Nephron progenitor cell (in vitro differentiated cells): ENCODE measurements around the gene SORCS2.

Experiments used
- DNase-seq: peaks from one replicate; pipeline ENCODE4 v3.0.0; 2021
- H3K27ac Mint-ChIP-seq: 2 replicates; pipeline ENCODE4 v1.8.0; 2021; ENCODE audit warnings: mild to moderate bottlenecking, moderate library complexity, mixed read lengths
- H3K27me3 Mint-ChIP-seq: 2 replicates; pipeline ENCODE4 v1.8.0; 2021; ENCODE audit warnings: mild to moderate bottlenecking, low read depth, mixed read lengths; ENCODE audit not compliant: poor library complexity
- H3K36me3 Mint-ChIP-seq: 2 replicates; pipeline ENCODE4 v1.8.0; 2021; ENCODE audit warnings: low read depth, mixed read lengths
- H3K4me1 Mint-ChIP-seq: 2 replicates; pipeline ENCODE4 v1.8.0; 2021; ENCODE audit warnings: mixed read lengths
- H3K4me3 Mint-ChIP-seq: 2 replicates; pipeline ENCODE4 v1.8.0; 2021; ENCODE audit warnings: mild to moderate bottlenecking, moderate library complexity, mixed read lengths
- H3K9me3 Mint-ChIP-seq: 2 replicates; pipeline ENCODE4 v1.8.0; 2021; ENCODE audit warnings: mild to moderate bottlenecking, moderate library complexity, mixed read lengths
- TF ChIP-seq, protein P1 (sequence below): fragments of 200-600 bp; sonication (generic); IDR thresholded peaks from 2 replicates; pipeline ENCODE4 v1.5.0; 2021; ENCODE audit warnings: antibody characterized with exemption

SORCS2 gene

DNA sequence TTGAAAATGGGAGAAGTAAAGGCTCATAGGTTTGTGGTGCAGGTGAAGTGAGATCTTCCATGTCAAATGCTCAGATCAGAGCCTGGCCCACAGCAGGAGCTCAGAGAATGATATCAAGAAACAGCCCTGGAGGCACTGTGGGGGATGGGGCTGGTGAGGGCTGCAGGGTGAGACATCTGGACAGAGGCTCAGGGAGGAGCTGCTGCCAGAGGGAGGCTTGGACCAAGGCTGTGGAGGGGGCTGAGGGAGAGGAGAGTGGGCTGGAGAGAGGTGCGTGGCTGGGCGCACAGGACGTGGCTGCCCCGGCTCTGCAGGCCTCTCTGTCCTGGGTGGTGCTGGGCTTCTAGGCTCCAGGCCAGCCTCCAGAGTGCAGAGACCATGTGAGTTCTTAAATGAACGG is 5.6 kb downstream of the SORCS2 start:
- TF ChIP-seq, protein P1, sequence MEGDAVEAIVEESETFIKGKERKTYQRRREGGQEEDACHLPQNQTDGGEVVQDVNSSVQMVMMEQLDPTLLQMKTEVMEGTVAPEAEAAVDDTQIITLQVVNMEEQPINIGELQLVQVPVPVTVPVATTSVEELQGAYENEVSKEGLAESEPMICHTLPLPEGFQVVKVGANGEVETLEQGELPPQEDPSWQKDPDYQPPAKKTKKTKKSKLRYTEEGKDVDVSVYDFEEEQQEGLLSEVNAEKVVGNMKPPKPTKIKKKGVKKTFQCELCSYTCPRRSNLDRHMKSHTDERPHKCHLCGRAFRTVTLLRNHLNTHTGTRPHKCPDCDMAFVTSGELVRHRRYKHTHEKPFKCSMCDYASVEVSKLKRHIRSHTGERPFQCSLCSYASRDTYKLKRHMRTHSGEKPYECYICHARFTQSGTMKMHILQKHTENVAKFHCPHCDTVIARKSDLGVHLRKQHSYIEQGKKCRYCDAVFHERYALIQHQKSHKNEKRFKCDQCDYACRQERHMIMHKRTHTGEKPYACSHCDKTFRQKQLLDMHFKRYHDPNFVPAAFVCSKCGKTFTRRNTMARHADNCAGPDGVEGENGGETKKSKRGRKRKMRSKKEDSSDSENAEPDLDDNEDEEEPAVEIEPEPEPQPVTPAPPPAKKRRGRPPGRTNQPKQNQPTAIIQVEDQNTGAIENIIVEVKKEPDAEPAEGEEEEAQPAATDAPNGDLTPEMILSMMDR: no peak
- Mint-ChIP-seq H3K27me3 (peaks cover 19% of the 10 kb centered on the region), H3K4me1 (peaks cover 86% of the 10 kb centered on the region), H3K9me3 (no peaks in the 10 kb centered on the region), H3K27ac (no peak overlapping the region), H3K36me3 (no peaks in the 10 kb centered on the region), H3K4me3 (no peak overlapping the region)
- no peak for DNase-seq

DNA sequence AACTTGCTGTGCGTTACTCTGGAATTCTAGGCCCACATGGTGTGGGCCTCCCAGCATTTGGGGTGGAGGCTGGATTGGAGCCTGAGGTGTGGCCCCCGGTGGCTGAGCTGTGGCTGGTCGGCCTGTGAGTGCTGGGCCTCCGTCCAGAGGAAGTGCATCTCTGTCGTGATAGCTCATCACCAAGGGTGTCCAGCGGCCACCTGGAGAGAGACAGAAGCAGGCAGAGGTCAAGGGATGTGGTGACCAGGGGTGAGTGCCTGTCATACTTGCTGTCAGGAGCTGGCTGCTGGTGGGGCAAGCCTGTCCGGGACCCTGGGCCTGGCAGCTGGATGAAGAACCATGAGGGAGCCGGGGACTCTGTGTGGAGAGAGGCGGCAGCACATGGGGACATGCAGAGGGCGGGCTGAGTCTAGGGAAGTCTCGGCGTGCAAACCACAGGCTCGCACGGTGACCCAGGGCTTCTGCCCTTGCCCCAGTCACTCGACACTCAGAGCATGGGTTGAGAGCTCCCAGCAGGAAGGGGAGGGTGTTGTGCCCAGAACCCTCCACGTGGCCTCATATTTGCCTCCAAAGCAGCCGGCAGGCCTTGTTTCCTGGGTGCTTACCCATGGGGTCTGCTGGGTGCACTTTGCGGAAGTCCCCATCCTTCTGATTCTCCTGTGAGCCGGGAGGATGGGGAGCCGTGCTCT is 6.2 kb downstream of the SORCS2 start:
- peaks cover 14% of the 10 kb centered on the region for H3K27me3 Mint-ChIP-seq
- no peaks in the 10 kb centered on the region for H3K9me3 Mint-ChIP-seq
- DNase-seq: no peak
- no peak overlapping the region for H3K27ac Mint-ChIP-seq
- no peaks in the 10 kb centered on the region for H3K36me3 Mint-ChIP-seq
- no peak overlapping the region for H3K4me3 Mint-ChIP-seq
- peaks cover 86% of the 10 kb centered on the region for H3K4me1 Mint-ChIP-seq
- TF ChIP-seq, protein P1: no peak

DNA sequence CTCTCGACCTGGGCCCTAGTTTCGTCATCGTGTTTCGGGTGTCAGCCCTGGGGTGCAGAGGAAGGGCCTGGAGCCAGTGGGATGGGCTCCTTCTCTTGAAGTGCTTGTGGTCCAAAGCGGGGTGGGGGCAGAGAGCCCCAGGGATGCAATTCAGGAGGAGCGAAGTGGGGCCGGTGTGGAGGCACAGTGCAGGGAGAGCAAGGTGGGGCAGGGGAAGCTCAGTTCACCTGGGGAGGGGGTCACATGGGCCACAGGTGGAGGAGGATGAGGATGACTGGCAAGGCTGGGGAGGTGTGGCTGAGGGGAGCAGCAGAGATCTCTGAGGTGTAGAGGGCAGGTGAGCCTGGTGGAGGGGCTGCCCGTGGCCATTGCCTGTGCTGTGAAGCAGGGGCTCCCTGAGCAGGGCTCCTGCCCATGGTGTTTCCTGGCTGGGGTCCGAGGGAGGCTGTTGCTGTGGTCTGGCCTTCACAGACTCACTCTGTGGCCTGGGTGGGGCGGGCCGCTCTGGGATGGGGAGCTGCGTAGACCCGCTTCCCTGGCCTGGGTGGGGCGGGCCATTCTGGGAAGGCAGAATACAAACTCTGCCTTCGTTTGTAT is 6.9 kb downstream of the SORCS2 start:
- no peaks in the 10 kb centered on the region for H3K9me3 Mint-ChIP-seq
- H3K36me3 Mint-ChIP-seq: no peaks in the 10 kb centered on the region
- H3K4me3 Mint-ChIP-seq: no peak overlapping the region
- peaks cover 12% of the 10 kb centered on the region for H3K27me3 Mint-ChIP-seq
- H3K27ac Mint-ChIP-seq: no peak overlapping the region
- TF ChIP-seq, protein P1: no peak
- no peak for DNase-seq
- peaks cover 82% of the 10 kb centered on the region for H3K4me1 Mint-ChIP-seq

DNA sequence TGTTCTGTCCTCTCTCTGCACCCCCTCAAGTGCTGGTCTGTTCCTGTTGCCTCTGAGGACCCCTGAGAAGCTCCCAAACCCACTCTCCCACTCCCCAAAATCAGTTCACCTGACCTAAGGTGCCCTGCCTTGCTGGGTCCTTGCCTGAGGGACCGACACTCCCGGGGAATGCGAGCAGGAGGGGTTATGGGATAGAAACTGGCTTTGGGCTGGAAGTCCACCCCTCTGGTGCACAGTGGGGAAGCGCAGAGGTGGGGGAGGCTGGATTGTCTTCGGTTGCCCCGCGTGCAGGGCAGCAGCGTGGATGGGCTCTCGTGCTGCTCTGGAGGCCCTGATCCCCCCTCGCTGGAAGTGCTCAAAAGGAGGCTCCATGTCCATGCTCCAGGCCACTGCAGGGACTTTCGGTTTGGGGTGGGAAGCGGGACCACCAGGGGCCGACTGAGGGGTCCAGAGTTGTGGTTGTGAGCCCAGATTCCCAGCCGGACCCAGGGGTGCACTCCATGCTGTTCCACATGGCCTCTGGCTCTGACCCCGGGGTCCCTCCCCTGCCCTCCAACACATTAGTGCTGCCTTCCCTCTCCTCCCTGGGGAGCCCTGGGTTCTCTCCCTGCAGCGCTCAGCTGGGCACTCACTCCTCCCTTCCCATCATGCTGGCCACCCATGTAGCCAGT is 7.6 kb downstream of the SORCS2 start:
- no peak for DNase-seq
- Mint-ChIP-seq H3K27me3 (peaks cover 8% of the 10 kb centered on the region), H3K9me3 (no peaks in the 10 kb centered on the region), H3K36me3 (no peaks in the 10 kb centered on the region), H3K4me1 (peaks cover 75% of the 10 kb centered on the region), H3K4me3 (no peak overlapping the region), H3K27ac (no peak overlapping the region)
- TF ChIP-seq, protein P1: no peak

DNA sequence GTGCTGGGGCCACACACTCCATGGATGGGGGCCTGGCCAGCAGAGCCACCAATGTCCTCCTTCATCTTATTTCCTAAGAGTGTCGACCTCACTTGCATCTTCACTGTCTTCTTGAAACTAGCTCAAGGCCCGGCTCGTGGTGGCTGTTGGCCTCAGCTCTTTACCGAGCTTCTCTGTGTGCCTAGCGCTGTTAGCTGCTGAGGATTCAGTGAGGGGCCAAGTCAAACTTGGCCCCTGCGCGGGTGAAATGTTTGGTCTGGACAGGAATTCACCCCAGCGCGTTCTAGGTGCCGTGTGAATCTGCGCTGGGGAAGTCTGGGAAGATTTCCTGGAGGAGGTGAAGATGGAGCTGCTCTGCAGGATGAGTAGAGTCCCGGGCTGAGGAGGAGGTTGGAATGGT is 8.5 kb downstream of the SORCS2 start:
- TF ChIP-seq, protein P1: no peak
- H3K4me1 Mint-ChIP-seq: peaks cover 74% of the 10 kb centered on the region
- H3K36me3 Mint-ChIP-seq: no peaks in the 10 kb centered on the region
- peaks cover 3% of the 10 kb centered on the region for H3K27me3 Mint-ChIP-seq
- peak overlapping the region; percentile 22 for H3K27ac Mint-ChIP-seq
- H3K4me3 Mint-ChIP-seq: no peak overlapping the region
- no peak for DNase-seq
- no peaks in the 10 kb centered on the region for H3K9me3 Mint-ChIP-seq
